HCT116 (cell line): ENCODE results near the gene STK16. TPM values are rescaled to one million over a fixed set of nuclear protein-coding genes. Genes with fewer than 3 reads are reported as not detected.
A peak's percentile ranks its signal among the peaks of the same experiment; 100 is the strongest.

Experiments used
- ATAC-seq: fragments of 200-7000 bp; cut with Tn5 transposase; 2 replicates; pipeline ENCODE4 v1.9.1; 2020; ENCODE audit warnings: mild to moderate bottlenecking, moderate library complexity
- BruUV-seq: library from RNA; stranded (reverse); fragments of 400-500 nt; replicated peaks from 2 replicates; lab custom pipeline; 2021; lab: Mats Ljungman, UMichigan
- CTCF ChIA-PET: fragments of 300-600 bp; sonication (Branson Sonifier 250); formaldehyde crosslinking; loops from one replicate; lab custom pipeline; 2021; ENCODE audit warnings: antibody characterized with exemption; lab: Charles Lee
- POLR2A ChIA-PET: fragments of 300-600, 350-600 bp; sonication (Branson Sonifier 250); formaldehyde crosslinking; loops from one replicate; lab custom pipeline; 2021; ENCODE audit warnings: antibody characterized with exemption; lab: Charles Lee
- RAD21 ChIA-PET, 2 experiments: fragments of 300-600 bp; sonication (Branson Sonifier 250); formaldehyde crosslinking; loops; one replicate each; lab custom pipeline; 2023; ENCODE audit warnings: low total read pairs in 2 of 2; ENCODE audit not compliant: uncharacterized antibody in 2 of 2, unreplicated experiment in 2 of 2, low non-redundant PET in 1 of 2; lab: Charles Lee
- DNase-seq: peaks from one replicate; pipeline ENCODE4 v3.0.0-alpha.2; 2010; ENCODE audit warnings: low read depth, low spot score
- H2AFZ ChIP-seq: fragments of 200-600 bp; shearing (Covaris generic), sonication (generic); 2 replicates; pipeline ENCODE4 v1.6.1; 2017; ENCODE audit warnings: low read depth, mixed run types, mixed read lengths, antibody characterized with exemption, low read length; ENCODE audit not compliant: poor library complexity, severe bottlenecking
- H3K27ac ChIP-seq: 2 replicates; pipeline ENCODE4 v1.5.1; 2012; ENCODE audit warnings: low read depth, low read length
- H3K27me3 ChIP-seq: fragments of 200-600 bp; sonication (generic); 2 replicates; pipeline ENCODE4 v1.6.1; 2016; ENCODE audit warnings: mixed run types, low read length, mixed read lengths; ENCODE audit not compliant: insufficient read depth
- H3K36me3 ChIP-seq, 2 experiments: fragments of 200-500 bp in 1 of 2; fragments of 200-600 bp in 1 of 2; sonication (Bioruptor generic) in 1 of 2; sonication (generic) in 1 of 2; 2 replicates each; pipeline versions ENCODE4 v1.5.1 to v1.6.1; 2014 to 2016; ENCODE audit warnings: low read length in 2 of 2, inconsistent platforms in 1 of 2, mixed read lengths in 1 of 2, mixed run types in 1 of 2; ENCODE audit not compliant: insufficient read depth in 2 of 2, control insufficient read depth in 1 of 2
- H3K4me1 ChIP-seq, 2 experiments: fragments of 200-600 bp in 1 of 2; sonication (generic) in 1 of 2; 2 replicates each; pipeline versions ENCODE4 v1.5.1 to v1.6.1; 2012 to 2017; ENCODE audit warnings: low read length in 2 of 2, inconsistent platforms in 1 of 2, mild to moderate bottlenecking in 1 of 2, mixed read lengths in 1 of 2, mixed run types in 1 of 2, moderate library complexity in 1 of 2; ENCODE audit not compliant: insufficient read depth in 2 of 2, control insufficient read depth in 1 of 2
- H3K4me2 ChIP-seq: fragments of 200-600 bp; sonication (generic); 2 replicates; pipeline ENCODE4 v1.6.1; 2017; ENCODE audit warnings: mixed run types, low read length, mixed read lengths
- H3K4me3 ChIP-seq, 2 experiments: fragments of 200-600 bp in 1 of 2; sonication (generic) in 1 of 2; replicated peaks in 1 of 2; 2 replicates each; pipeline ENCODE4 v1.5.1; 2011 to 2016; ENCODE audit warnings: low read length in 2 of 2, control low read depth in 1 of 2, low read depth in 1 of 2, mild to moderate bottlenecking in 1 of 2, mixed read lengths in 1 of 2, mixed run types in 1 of 2
- H3K79me2 ChIP-seq: fragments of 200-600 bp; sonication (generic); 2 replicates; pipeline ENCODE4 v1.6.1; 2017; ENCODE audit warnings: mild to moderate bottlenecking, mixed run types, low read length, moderate library complexity, mixed read lengths; ENCODE audit not compliant: insufficient read depth
- H3K9ac ChIP-seq: fragments of 200-600 bp; sonication (generic); 2 replicates; pipeline ENCODE4 v1.6.1; 2016; ENCODE audit warnings: low read length, mixed read lengths
- H3K9me2 ChIP-seq: fragments of 200-600 bp; sonication (generic), shearing (Covaris generic); 2 replicates; pipeline ENCODE4 v1.6.1; 2017; ENCODE audit warnings: mixed run types, mild to moderate bottlenecking, moderate library complexity; ENCODE audit not compliant: insufficient read depth
- H3K9me3 ChIP-seq, 2 experiments: fragments of 200-500 bp in 1 of 2; fragments of 200-600 bp in 1 of 2; sonication (Bioruptor generic) in 1 of 2; sonication (generic) in 1 of 2; 2 replicates each; pipeline ENCODE4 v1.6.1; 2014 to 2017; ENCODE audit warnings: low read length in 2 of 2, mixed read lengths in 2 of 2, inconsistent platforms in 1 of 2, low read depth in 1 of 2, mild to moderate bottlenecking in 1 of 2, mixed run types in 1 of 2, moderate library complexity in 1 of 2; ENCODE audit not compliant: control insufficient read depth in 1 of 2, insufficient read depth in 1 of 2
- H4K20me1 ChIP-seq: fragments of 200-600 bp; sonication (generic), shearing (Covaris generic); 2 replicates; pipeline ENCODE4 v1.6.1; 2017; ENCODE audit warnings: mixed run types, mild to moderate bottlenecking, moderate library complexity; ENCODE audit not compliant: insufficient read depth
- ELF1 ChIP-seq: IDR thresholded peaks from 2 replicates; pipeline ENCODE4 v1.6.1; 2012; ENCODE audit warnings: low read depth, borderline replicate concordance
- EZH2 ChIP-seq: fragments of 200-600 bp; sonication (generic); IDR thresholded peaks from 2 replicates; pipeline ENCODE4 v1.6.1; 2017; ENCODE audit warnings: antibody characterized with exemption, mixed run types
- TCF7L2 ChIP-seq: IDR thresholded peaks from 2 replicates; pipeline ENCODE4 v1.7.0; 2011; ENCODE audit warnings: borderline replicate concordance, inconsistent platforms; ENCODE audit not compliant: insufficient read depth, insufficient read length; ENCODE audit errors: extremely low read depth
- intact Hi-C: fragments of 100-400 bp; cut with micrococcal nuclease; formaldehyde crosslinking; loops from 2 replicates; pipeline ENCODE4 v1.10.0; 2022
- total RNA-seq: library from RNA; stranded (reverse); gene quantifications from one replicate; pipeline ENCODE4 v1.2.1, GENCODE V29; 2021; ENCODE audit not compliant: unreplicated experiment
- TF ChIP-seq, protein P1 (sequence below), 3 experiments: fragments of 200-600 bp in 1 of 3; sonication (generic) in 1 of 3; IDR thresholded peaks in 2 of 3; conservative IDR thresholded peaks in 1 of 3; 2 replicates each; pipeline ENCODE4 v1.5.1; 2012 to 2017; ENCODE audit warnings: low read depth in 2 of 3, low read length in 2 of 3, antibody characterized with exemption in 1 of 3, borderline replicate concordance in 1 of 3, control low read depth in 1 of 3, mild to moderate bottlenecking in 1 of 3, mixed read lengths in 1 of 3, mixed run types in 1 of 3, moderate library complexity in 1 of 3; ENCODE audit not compliant: insufficient read depth in 1 of 3

Gene STK16
- total RNA-seq, 1 experiment from 2014 or later = 31.4 TPM

DNA sequence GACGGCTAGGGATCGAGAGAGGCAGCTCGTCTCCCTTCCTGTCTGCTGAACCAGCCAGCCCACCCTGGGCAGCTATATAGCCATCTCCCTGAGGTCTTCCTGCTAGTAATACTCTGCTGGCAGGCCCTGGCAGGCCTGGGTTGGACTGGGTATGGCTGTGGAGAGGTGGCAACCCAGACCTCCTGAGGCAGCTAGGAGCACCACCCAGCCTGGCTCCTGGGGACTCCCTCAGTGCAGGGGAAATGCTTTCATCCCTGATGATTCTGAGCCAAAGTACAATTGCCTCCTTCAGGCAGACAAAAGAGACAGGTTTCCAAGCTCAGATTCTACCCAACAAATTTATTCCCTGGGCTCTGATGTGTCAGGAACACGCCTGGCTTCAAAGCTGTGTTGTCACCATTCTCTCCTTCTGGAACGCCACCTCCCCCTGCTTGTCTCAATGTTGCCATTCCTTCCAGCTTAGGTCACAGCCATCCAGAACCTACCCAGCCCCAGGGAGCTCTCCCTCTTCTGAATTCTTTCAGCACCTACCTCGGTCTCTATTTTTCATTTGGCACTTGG is 29.2 kb downstream of the STK16 start:
- H3K36me3 ChIP-seq = no peaks in the 10 kb centered on the region
- POLR2A ChIA-PET = interaction anchor here (1.1 to 1.6 kb wide), 8 partner anchors 8 to 45 kb away, joined by 3 to 8 read pairs (median 4); partner anchors contain the start of genes ANKZF1, ATG9A, GLB1L and STK16
- no peaks in the 10 kb centered on the region for H3K9me3 ChIP-seq
- no peak for TF ChIP-seq ELF1
- TF ChIP-seq TCF7L2 = peak; percentile 67
- TF ChIP-seq EZH2 = no peak
- TF ChIP-seq, protein P1, sequence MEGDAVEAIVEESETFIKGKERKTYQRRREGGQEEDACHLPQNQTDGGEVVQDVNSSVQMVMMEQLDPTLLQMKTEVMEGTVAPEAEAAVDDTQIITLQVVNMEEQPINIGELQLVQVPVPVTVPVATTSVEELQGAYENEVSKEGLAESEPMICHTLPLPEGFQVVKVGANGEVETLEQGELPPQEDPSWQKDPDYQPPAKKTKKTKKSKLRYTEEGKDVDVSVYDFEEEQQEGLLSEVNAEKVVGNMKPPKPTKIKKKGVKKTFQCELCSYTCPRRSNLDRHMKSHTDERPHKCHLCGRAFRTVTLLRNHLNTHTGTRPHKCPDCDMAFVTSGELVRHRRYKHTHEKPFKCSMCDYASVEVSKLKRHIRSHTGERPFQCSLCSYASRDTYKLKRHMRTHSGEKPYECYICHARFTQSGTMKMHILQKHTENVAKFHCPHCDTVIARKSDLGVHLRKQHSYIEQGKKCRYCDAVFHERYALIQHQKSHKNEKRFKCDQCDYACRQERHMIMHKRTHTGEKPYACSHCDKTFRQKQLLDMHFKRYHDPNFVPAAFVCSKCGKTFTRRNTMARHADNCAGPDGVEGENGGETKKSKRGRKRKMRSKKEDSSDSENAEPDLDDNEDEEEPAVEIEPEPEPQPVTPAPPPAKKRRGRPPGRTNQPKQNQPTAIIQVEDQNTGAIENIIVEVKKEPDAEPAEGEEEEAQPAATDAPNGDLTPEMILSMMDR (IDR thresholded peaks at IDR 0.05 in 2 of 3, conservative IDR thresholded peaks at IDR 0.05 in 1 of 3; ENCODE audit: borderline replicate concordance in 1 of 3, insufficient read depth in 1 of 3, low read depth in 2 of 3, low read length in 2 of 3) = no peak
- CTCF ChIA-PET = interaction anchor here (1.0 to 1.6 kb wide), 4 partner anchors 20 to 245 kb away, joined by 3 to 22 read pairs (median 5); partner anchors contain the start of genes ANKZF1 and ATG9A
- no TSS peak for BruUV-seq
- peak overlapping the region; percentile 3 to 50 for H3K4me3 ChIP-seq
- peaks cover 42 to 59% of the 10 kb centered on the region in 2 experiments for H3K4me1 ChIP-seq
- H3K4me2 ChIP-seq = peak overlapping the region; percentile 92
- RAD21 ChIA-PET = interaction anchor here in 1 of 2 experiments (0.9 to 1.1 kb wide), 2 partner anchors 22 to 25 kb away, joined by 3 to 5 read pairs; partner anchors contain the start of gene TUBA4B
- H4K20me1 ChIP-seq = no peaks in the 10 kb centered on the region
- DNase-seq (peak; percentile 64), ATAC-seq (peak; percentile 47)
- intact Hi-C loops = loop anchor here (1.0 kb wide), 2 partner anchors 45 to 55 kb away; partner anchors contain the start of genes ANKZF1 and ATG9A
- no peaks in the 10 kb centered on the region for H3K79me2 ChIP-seq
- peaks cover 6% of the 10 kb centered on the region; the same call in 1 of the 2 replicates for H3K27me3 ChIP-seq
- peak overlapping the region; percentile 60 for H3K9ac ChIP-seq
- peak overlapping the region; percentile 76 for H3K27ac ChIP-seq
- H3K9me2 ChIP-seq = no peaks in the 10 kb centered on the region
- H2AFZ ChIP-seq = peak overlapping the region; percentile 66
